Measurements from ENCODE around the gene AMOT.
A peak's percentile ranks its signal among the peaks of the same experiment; 100 is the strongest.

DNA sequence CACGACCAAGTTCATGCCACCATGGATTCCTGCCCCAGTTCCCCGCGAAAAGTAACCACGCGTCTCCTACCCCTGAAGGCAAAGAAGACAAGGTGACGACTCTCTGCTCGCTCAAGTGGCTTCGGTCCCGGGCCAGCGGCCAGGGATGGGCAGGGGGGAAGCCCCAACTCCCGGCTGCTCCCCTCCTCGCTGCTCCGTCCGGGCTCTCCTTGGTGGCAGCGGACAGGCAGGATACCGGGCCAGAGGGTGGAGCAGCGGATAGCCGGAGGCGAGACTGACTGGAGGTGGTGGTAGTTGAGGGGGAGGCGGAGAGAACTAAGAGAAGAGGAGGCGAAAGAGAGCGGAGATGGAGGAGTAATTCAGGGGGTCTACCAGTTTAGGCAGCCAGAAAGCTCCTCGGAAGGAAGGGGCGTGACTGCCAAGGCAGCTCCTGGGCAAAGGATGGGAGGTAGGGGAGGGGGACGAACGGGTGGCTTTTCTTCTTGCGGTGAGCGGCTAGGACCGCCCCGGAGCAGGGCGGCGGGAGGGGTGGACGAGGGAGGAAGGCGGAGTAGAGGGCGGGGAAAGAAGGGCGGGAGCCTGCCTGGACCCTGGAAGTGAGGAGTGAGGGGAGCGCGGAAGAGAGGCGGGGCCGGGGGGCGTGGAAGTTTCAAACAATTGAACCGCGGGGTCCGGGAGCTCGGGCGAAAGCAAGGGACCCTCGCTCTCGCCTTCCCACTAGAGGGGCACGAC, at the start of gene AMOT:
- peak in 1 of 2 donors; percentile 21 for TF ChIP-seq POLR2A (IDR thresholded peaks at IDR 0.05)
- TF ChIP-seq, protein P1, sequence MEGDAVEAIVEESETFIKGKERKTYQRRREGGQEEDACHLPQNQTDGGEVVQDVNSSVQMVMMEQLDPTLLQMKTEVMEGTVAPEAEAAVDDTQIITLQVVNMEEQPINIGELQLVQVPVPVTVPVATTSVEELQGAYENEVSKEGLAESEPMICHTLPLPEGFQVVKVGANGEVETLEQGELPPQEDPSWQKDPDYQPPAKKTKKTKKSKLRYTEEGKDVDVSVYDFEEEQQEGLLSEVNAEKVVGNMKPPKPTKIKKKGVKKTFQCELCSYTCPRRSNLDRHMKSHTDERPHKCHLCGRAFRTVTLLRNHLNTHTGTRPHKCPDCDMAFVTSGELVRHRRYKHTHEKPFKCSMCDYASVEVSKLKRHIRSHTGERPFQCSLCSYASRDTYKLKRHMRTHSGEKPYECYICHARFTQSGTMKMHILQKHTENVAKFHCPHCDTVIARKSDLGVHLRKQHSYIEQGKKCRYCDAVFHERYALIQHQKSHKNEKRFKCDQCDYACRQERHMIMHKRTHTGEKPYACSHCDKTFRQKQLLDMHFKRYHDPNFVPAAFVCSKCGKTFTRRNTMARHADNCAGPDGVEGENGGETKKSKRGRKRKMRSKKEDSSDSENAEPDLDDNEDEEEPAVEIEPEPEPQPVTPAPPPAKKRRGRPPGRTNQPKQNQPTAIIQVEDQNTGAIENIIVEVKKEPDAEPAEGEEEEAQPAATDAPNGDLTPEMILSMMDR (IDR thresholded peaks at IDR 0.05) = peak in 1 of 4 experiments; percentile 6
